HG02938 (cell line): ENCODE data around the gene ESRRG.

Experiments used
- ATAC-seq: cut with Tn5 transposase; IDR thresholded peaks from one replicate; pipeline ENCODE4 v1.9.1; 2021; ENCODE audit warnings: mild to moderate bottlenecking, moderate library complexity; ENCODE audit not compliant: unreplicated experiment

The ESRRG gene

GRCh38 chr1:216723274-216723780 lies at the start of gene ESRRG:
TSS of gene ESRRG (minus strand) at chr1:216723429. CDS start at chr1:216723299, 130 bp downstream.
- ATAC-seq, result no peak

GRCh38 chr1:216771922-216772321 lies 48.7 kb upstream of the ESRRG start:
- no peak for ATAC-seq

GRCh38 chr1:216766633-216767327 lies 43.6 kb upstream of the ESRRG start:
- ATAC-seq, result no peak

GRCh38 chr1:216765346-216766300 lies 42.4 kb upstream of the ESRRG start:
- no peak for ATAC-seq

GRCh38 chr1:216758161-216758560 lies 34.9 kb upstream of the ESRRG start:
- ATAC-seq, result no peak

GRCh38 chr1:216757110-216757509 lies 33.9 kb upstream of the ESRRG start:
- no peak for ATAC-seq

- no peak for ATAC-seq
Observed at GRCh38 chr1:216750961-216751360, 27.7 kb upstream of the ESRRG start.

- peak; percentile 52 for ATAC-seq
Observed at GRCh38 chr1:216750031-216750627, 26.9 kb upstream of the ESRRG start.

GRCh38 chr1:216749232-216749631 lies 26.0 kb upstream of the ESRRG start:
- ATAC-seq, result no peak

GRCh38 chr1:216742625-216743024 lies 19.4 kb upstream of the ESRRG start:
- no peak for ATAC-seq

GRCh38 chr1:216740331-216740730 lies 17.1 kb upstream of the ESRRG start:
- ATAC-seq, result no peak

GRCh38 chr1:216739793-216740192 lies 16.6 kb upstream of the ESRRG start:
- ATAC-seq, result no peak

- no peak for ATAC-seq
Observed at GRCh38 chr1:216732121-216732520, 8.9 kb upstream of the ESRRG start.

GRCh38 chr1:216731562-216731961 lies 8.3 kb upstream of the ESRRG start:
- ATAC-seq, result no peak

GRCh38 chr1:216726435-216726834 lies 3.2 kb upstream of the ESRRG start:
- no peak for ATAC-seq

- ATAC-seq, result no peak
Observed at GRCh38 chr1:216722821-216723220, 408 bp downstream of the ESRRG start.

GRCh38 chr1:216721863-216722262 lies 1.4 kb downstream of the ESRRG start:
- no peak for ATAC-seq

GRCh38 chr1:216721062-216721461 lies 2.2 kb downstream of the ESRRG start:
- ATAC-seq, result no peak

- ATAC-seq, result no peak
Observed at GRCh38 chr1:216711712-216712111, 11.5 kb downstream of the ESRRG start.

- no peak for ATAC-seq
Observed at GRCh38 chr1:216710598-216711333, 12.5 kb downstream of the ESRRG start.

GRCh38 chr1:216710055-216710454 lies 13.2 kb downstream of the ESRRG start:
- ATAC-seq, result no peak
